Measurements from ENCODE around the gene NEGR1. TPM values are rescaled to one million over a fixed set of nuclear protein-coding genes. Genes with fewer than 3 reads are reported as not detected.

Gene NEGR1
- total RNA-seq, 1 experiment from 2014 or later, result 0.05 TPM

DNA sequence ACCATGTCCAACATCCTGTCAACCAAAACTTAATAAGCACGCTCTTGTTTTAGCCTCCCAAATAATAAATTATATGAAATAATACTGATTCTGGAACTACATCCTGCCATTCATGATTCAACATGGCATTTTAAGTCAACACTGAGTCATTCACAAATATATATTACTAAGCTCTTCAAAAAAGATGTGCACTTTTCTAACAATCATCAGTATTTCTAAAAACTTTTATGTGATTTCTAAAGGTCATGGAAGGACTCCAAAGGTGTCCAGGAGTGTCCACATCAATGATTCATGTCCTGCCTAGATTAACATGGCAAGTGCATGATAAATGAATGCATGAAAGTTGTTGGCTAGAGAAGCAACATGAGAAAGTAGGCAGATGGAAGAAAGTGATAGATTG, 51.6 kb downstream of the NEGR1 start:
- H2AFZ ChIP-seq (ENCODE audit: low read depth, low read length, poor library complexity, severe bottlenecking), result no peak overlapping the region
- peaks cover 3 to 11% of the 10 kb centered on the region in 2 experiments; a peak in 2 of 4 replicates for H3K9me3 ChIP-seq (ENCODE audit: control insufficient read depth in 1 of 2, insufficient read depth in 1 of 2, low read depth in 1 of 2, low read length in 2 of 2)
- no peak overlapping the region for H3K4me2 ChIP-seq (ENCODE audit: low read length)
- H4K20me1 ChIP-seq (ENCODE audit: insufficient read depth), result no peaks in the 10 kb centered on the region
- intact Hi-C loops (cut with micrococcal nuclease), result no loop called here
- no peak for TF ChIP-seq EZH2phosphoT487 (IDR thresholded peaks at IDR 0.05; ENCODE audit: borderline replicate concordance)
- TF ChIP-seq POLR2A (IDR thresholded peaks at IDR 0.05; ENCODE audit: borderline replicate concordance, extremely low read depth, insufficient read depth, insufficient read length), result no peak
- no peak for TF ChIP-seq FOSL1 (IDR thresholded peaks at IDR 0.05; ENCODE audit: low read depth)
- TF ChIP-seq, protein P1, sequence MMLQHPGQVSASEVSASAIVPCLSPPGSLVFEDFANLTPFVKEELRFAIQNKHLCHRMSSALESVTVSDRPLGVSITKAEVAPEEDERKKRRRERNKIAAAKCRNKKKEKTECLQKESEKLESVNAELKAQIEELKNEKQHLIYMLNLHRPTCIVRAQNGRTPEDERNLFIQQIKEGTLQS (IDR thresholded peaks at IDR 0.05), result no peak
- no peak for TF ChIP-seq EZH2 (IDR thresholded peaks at IDR 0.05)
- TF ChIP-seq, protein P2, sequence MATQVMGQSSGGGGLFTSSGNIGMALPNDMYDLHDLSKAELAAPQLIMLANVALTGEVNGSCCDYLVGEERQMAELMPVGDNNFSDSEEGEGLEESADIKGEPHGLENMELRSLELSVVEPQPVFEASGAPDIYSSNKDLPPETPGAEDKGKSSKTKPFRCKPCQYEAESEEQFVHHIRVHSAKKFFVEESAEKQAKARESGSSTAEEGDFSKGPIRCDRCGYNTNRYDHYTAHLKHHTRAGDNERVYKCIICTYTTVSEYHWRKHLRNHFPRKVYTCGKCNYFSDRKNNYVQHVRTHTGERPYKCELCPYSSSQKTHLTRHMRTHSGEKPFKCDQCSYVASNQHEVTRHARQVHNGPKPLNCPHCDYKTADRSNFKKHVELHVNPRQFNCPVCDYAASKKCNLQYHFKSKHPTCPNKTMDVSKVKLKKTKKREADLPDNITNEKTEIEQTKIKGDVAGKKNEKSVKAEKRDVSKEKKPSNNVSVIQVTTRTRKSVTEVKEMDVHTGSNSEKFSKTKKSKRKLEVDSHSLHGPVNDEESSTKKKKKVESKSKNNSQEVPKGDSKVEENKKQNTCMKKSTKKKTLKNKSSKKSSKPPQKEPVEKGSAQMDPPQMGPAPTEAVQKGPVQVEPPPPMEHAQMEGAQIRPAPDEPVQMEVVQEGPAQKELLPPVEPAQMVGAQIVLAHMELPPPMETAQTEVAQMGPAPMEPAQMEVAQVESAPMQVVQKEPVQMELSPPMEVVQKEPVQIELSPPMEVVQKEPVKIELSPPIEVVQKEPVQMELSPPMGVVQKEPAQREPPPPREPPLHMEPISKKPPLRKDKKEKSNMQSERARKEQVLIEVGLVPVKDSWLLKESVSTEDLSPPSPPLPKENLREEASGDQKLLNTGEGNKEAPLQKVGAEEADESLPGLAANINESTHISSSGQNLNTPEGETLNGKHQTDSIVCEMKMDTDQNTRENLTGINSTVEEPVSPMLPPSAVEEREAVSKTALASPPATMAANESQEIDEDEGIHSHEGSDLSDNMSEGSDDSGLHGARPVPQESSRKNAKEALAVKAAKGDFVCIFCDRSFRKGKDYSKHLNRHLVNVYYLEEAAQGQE (IDR thresholded peaks at IDR 0.05; ENCODE audit: low read depth), result no peak
- TF ChIP-seq, protein P3, sequence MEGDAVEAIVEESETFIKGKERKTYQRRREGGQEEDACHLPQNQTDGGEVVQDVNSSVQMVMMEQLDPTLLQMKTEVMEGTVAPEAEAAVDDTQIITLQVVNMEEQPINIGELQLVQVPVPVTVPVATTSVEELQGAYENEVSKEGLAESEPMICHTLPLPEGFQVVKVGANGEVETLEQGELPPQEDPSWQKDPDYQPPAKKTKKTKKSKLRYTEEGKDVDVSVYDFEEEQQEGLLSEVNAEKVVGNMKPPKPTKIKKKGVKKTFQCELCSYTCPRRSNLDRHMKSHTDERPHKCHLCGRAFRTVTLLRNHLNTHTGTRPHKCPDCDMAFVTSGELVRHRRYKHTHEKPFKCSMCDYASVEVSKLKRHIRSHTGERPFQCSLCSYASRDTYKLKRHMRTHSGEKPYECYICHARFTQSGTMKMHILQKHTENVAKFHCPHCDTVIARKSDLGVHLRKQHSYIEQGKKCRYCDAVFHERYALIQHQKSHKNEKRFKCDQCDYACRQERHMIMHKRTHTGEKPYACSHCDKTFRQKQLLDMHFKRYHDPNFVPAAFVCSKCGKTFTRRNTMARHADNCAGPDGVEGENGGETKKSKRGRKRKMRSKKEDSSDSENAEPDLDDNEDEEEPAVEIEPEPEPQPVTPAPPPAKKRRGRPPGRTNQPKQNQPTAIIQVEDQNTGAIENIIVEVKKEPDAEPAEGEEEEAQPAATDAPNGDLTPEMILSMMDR (IDR thresholded peaks at IDR 0.05 in 2 of 3, conservative IDR thresholded peaks at IDR 0.05 in 1 of 3; ENCODE audit: borderline replicate concordance in 1 of 3, insufficient read depth in 1 of 3, low read depth in 2 of 3, low read length in 2 of 3), result no peak
- no peak for TF ChIP-seq SRF (IDR thresholded peaks at IDR 0.05; ENCODE audit: low read depth)
- TF ChIP-seq YY1 (IDR thresholded peaks at IDR 0.05; ENCODE audit: extremely low read depth, insufficient replicate concordance, low read depth, low read length), result no peak
- TF ChIP-seq ZNF274 (IDR thresholded peaks at IDR 0.05; ENCODE audit: low read depth, low read length), result no peak
- no peak for TF ChIP-seq CBX3 (IDR thresholded peaks at IDR 0.05; ENCODE audit: low read depth)
- TF ChIP-seq, protein P4, sequence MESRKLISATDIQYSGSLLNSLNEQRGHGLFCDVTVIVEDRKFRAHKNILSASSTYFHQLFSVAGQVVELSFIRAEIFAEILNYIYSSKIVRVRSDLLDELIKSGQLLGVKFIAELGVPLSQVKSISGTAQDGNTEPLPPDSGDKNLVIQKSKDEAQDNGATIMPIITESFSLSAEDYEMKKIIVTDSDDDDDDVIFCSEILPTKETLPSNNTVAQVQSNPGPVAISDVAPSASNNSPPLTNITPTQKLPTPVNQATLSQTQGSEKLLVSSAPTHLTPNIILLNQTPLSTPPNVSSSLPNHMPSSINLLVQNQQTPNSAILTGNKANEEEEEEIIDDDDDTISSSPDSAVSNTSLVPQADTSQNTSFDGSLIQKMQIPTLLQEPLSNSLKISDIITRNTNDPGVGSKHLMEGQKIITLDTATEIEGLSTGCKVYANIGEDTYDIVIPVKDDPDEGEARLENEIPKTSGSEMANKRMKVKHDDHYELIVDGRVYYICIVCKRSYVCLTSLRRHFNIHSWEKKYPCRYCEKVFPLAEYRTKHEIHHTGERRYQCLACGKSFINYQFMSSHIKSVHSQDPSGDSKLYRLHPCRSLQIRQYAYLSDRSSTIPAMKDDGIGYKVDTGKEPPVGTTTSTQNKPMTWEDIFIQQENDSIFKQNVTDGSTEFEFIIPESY (IDR thresholded peaks at IDR 0.05; ENCODE audit: extremely low read depth, insufficient replicate concordance, low read length), result no peak
- no peak for TF ChIP-seq SP1 (IDR thresholded peaks at IDR 0.05; ENCODE audit: low read depth)
- no peak for TF ChIP-seq ELF1 (IDR thresholded peaks at IDR 0.05; ENCODE audit: borderline replicate concordance, low read depth)
- TF ChIP-seq JUND (IDR thresholded peaks at IDR 0.05), result no peak
- TF ChIP-seq, protein P5, sequence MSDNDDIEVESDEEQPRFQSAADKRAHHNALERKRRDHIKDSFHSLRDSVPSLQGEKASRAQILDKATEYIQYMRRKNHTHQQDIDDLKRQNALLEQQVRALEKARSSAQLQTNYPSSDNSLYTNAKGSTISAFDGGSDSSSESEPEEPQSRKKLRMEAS (IDR thresholded peaks at IDR 0.05), result no peak
- no peak for TF ChIP-seq EGR1 (IDR thresholded peaks at IDR 0.05; ENCODE audit: low read depth)
- ATAC-seq (no peak), DNase-seq (ENCODE audit: low read depth, low spot score) (no peak)
- H3K36me3 ChIP-seq (ENCODE audit: control insufficient read depth in 1 of 2, insufficient read depth in 2 of 2, low read length in 2 of 2), result no peaks in the 10 kb centered on the region
- H3K27ac ChIP-seq (ENCODE audit: low read depth, low read length), result no peak overlapping the region
- no peaks in the 10 kb centered on the region for H3K27me3 ChIP-seq (ENCODE audit: insufficient read depth, low read length)
- no TSS peak for BruUV-seq (replicated peaks)
- ChIA-PET POLR2A (no interaction called here), CTCF (no interaction called here), RAD21 (ENCODE audit: low non-redundant PET in 1 of 2, low total read pairs in 2 of 2, uncharacterized antibody in 2 of 2, unreplicated experiment in 2 of 2) (no interaction called here)
- H3K4me1 ChIP-seq (ENCODE audit: control insufficient read depth in 1 of 2, insufficient read depth in 2 of 2, low read length in 2 of 2), result no peaks in the 10 kb centered on the region
- no peak overlapping the region for H3K4me3 ChIP-seq (replicated peaks in 1 of 2; ENCODE audit: low read depth in 1 of 2, low read length in 2 of 2)
- H3K79me2 ChIP-seq (ENCODE audit: insufficient read depth, low read length), result no peaks in the 10 kb centered on the region
- H3K9ac ChIP-seq (ENCODE audit: low read length), result no peak overlapping the region
- H3K9me2 ChIP-seq (ENCODE audit: insufficient read depth), result no peaks in the 10 kb centered on the region
